GM12872 (cell line): ENCODE results near the gene ASTN2.

Experiments used
- TF ChIP-seq, protein P1 (sequence below): IDR thresholded peaks from 3 replicates; pipeline ENCODE4 v1.5.1; 2011; ENCODE audit warnings: low read depth, mild to moderate bottlenecking, low read length, moderate library complexity; ENCODE audit not compliant: insufficient read depth

ASTN2 gene

DNA sequence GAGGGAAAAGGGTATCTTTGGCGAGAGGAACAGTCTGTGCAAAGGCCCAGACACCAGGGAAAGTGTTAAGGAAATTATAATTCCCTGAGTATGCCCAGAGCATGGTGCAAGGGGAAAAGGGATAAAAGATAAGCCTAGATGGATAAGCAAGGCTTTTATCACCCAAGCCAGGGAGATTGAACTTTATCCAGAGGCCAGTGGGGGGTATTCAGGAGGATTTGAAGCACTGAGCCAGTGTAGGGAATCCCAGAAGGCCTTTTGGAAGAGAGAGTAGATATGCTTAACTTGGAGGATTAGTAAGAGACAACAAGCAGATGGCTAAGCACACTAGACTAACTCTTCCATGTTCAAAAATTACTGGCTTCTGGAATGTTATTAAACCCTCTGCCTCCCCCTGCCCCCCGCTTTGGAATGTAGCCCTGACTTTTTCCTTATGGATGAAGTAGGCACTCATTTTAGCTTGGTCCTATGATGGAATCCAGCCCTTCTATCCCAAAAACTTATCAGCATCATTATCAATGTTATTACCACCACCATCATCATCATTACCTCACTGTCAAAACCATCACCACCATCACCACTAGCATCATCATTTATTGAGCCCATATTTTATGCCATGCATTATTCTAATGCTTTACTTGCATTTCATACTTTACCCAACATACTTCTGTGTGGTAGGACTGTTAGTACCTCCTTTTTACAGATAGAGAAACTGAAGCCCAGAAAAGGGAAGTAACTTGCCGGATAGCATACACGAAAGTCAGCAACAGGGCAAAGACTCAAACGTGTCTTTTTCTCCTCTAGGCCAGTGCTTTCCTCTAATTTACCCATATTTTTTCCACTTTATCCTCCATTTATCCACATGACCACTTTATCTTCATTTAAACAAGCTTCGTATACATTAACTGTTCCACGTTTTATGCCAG is 1024.3 kb downstream of the ASTN2 start:
- TF ChIP-seq, protein P1, sequence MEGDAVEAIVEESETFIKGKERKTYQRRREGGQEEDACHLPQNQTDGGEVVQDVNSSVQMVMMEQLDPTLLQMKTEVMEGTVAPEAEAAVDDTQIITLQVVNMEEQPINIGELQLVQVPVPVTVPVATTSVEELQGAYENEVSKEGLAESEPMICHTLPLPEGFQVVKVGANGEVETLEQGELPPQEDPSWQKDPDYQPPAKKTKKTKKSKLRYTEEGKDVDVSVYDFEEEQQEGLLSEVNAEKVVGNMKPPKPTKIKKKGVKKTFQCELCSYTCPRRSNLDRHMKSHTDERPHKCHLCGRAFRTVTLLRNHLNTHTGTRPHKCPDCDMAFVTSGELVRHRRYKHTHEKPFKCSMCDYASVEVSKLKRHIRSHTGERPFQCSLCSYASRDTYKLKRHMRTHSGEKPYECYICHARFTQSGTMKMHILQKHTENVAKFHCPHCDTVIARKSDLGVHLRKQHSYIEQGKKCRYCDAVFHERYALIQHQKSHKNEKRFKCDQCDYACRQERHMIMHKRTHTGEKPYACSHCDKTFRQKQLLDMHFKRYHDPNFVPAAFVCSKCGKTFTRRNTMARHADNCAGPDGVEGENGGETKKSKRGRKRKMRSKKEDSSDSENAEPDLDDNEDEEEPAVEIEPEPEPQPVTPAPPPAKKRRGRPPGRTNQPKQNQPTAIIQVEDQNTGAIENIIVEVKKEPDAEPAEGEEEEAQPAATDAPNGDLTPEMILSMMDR = no peak

DNA sequence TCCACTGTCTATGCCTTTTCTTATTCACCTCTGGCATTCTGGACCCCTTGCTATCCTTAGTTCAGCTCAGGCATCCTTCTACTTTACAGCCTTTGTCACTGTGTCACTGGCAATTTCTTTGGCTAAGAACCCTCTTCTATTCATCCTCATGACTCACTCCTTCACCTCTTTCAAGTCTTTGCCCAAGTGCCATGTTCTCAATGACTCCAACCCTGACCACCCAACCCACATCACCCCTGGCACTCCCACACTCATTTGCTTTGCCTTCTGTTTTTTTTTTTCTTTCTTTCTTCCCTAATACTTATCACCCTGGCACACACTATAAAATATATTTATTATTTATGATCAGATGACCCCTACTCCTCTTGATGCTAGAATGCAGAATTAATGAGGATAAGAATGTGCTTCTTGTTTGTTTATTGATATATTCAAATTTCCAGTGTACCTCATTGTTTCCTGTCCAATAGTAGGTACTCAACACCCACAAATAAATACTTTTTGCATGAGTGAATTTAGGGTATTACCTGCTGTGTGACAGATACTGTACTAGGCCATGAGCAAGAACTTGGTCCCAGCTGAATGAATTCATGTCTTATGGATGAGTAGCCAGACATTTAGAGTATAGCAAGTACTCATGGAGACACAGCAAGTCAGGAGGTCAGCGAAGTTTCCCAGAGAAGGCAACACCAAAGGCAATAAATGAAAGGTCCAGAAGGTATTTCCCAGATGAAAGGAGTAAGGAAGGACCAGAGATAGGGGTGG is 1025.1 kb downstream of the ASTN2 start:
- TF ChIP-seq, protein P1 = no peak

DNA sequence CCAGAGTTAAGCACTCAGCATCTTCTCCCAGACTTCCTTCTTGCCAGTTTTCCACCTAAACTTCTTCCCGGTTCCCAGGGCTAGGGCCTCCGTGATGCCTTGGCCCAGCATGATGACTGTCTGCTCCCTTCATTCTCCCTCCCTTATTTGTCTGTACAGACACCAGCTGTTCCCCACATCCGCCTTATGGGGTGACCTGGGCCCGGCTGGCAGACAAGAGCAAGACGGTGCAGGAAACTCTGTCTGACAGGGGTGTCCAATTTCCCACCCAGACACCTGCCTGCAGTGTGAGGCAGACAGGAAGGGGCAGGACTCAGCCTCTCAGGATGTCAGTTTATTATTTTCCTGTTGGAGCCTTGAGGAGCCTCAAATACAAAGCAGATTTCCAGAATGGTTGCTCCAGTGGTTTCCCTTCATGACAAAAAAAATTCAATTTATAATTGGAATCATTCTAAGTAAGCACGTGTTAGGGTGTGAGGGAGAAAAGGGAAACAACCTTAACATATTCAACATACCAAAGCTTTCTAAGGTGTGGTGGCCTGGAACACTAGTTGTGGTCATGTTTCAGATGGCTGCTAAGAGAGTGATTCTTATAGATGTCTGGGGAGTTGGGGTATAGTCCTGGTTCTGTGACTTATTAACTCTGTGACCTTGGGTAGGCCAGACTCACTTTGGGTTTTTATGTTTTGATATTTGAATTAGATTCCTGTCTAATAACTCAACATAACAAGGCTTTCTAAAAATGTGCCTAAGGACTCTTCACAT is 1026.7 kb downstream of the ASTN2 start:
- TF ChIP-seq, protein P1 = no peak

DNA sequence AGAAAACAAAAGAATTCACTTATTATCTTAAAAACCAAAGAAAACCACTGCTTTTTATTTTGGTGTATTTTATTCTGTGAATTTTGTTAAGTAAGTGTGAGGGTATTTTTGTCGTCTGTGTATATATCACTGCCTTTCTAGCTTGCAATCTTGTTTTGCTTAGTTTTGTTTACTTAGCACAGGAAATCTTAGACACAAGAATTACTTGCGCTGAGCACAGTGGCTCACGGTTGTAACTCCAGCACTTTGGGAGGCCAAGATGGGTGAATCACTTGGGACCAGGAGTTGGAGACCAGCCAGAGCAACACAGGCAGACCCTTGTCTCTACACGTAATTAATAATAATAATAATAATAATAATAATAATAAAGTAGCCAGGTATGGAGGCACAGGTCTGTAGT is 1030.9 kb downstream of the ASTN2 start:
- TF ChIP-seq, protein P1 = no peak

DNA sequence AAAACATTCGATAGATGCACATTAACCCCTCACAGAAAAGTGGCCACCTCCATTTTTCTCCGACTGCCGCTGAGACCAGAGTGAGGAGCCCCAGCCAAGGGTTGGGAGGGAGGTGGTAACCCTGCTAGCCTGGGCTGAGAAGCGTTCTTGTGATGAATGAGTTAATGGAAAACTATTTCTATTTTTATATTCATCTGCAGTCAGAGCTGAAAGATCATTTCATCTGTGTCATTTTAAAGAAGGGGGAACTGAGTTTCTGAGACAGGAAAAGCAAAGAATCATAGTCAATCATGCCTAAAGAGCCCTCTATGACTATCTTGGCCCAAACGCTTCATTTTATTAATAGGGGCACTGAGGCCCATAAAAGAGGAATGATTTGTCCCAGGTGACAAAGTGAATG is 1031.7 kb downstream of the ASTN2 start:
- TF ChIP-seq, protein P1 = no peak

DNA sequence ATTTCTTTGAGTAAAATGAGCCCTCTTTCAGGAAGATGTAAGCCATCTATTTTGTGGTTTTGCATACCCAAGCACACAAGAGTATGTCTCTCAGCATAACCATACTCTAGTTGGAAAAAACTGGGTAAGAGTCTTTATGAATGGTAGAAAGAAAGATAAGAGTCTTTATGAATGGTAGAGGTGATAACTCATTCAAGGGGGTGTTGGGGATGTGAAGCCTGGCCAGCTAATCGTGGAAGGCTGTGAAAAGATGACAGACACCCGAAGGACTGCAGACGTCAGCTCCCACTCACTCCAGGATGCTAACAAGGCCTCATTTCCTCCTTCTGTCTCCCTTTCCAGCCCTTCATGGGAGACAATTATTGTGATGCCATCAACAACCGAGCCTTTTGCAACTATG is 1032.8 kb downstream of the ASTN2 start:
- TF ChIP-seq, protein P1 = no peak

DNA sequence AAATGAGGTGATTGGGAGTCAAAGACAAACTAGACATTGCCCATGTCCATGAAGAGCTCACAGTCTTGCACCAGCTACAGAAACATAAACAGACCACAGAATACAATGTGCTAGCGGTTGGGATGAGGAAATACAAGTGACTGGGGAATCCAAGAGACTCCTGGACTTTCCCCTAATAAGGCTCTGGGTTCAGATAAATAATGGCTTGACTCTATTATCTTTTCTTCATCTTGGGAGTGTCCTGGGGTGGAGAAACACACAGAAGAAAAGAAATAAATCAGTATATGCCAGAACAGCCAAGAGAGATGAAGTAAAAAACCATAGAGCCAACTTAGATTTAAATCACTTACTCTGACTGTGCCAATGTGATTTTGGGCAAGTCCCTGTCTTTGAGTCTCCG is 1033.5 kb downstream of the ASTN2 start:
- TF ChIP-seq, protein P1 = no peak
